ENCODE results near the gene TFCP2L1. TPM values are rescaled to one million over a fixed set of nuclear protein-coding genes. Genes with fewer than 3 reads are reported as not detected.

The TFCP2L1 gene
- polyA plus RNA-seq, 1 donor, result 0.22 TPM

GRCh38 chr2:121170577-121170976 is 114.4 kb downstream of the TFCP2L1 start:
- no peak for DNase-seq

DNA sequence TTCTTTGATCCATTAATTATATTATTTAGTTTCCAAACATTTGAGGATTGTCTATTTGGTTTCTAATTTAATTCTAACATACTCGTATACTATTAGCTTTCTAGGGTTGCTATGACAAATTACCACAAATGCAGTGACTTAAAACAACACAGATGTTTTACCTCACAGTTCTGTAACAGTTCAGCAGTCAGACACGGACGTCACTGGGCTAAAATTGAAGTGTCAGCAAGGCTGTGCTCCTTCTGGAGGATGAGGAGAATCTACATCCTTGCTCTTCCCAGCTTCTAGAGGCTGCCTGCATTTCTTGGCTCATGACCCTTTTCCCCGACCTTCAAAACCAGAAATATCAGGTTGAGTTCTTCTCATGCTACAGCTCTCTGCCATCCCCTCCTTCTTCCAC is 117.6 kb downstream of the TFCP2L1 start:
- DNase-seq, result no peak

Other genes with a start within 250 kb of the TFCP2L1 start
- gene RNU4ATAC, start 245.7 kb upstream of the TFCP2L1 start, polyA plus RNA-seq (ENCODE audit: insufficient read length), result not detected